Stimulated activated CD8-positive, alpha-beta memory T cell treated with anti-CD3 and anti-CD28 coated beads, Interleukin-15, amount 100 ng/mL, for 4 hours (primary cell): Measurements from ENCODE around the gene KLF6.

Experiments used
- DNase-seq, 2 donors: peaks; one replicate each; pipeline ENCODE4 v3.0.0-alpha.2; 2020; ENCODE audit warnings: low read depth in 2 of 2

Gene KLF6

GRCh38 chr10:3729397-3729976 lies 55.5 kb downstream of the KLF6 start:
- no peak for DNase-seq

GRCh38 chr10:3728563-3728962 lies 56.4 kb downstream of the KLF6 start:
- no peak for DNase-seq

GRCh38 chr10:3727268-3727667 lies 57.7 kb downstream of the KLF6 start:
- DNase-seq, result no peak
